ENCODE results near the gene KLF3. TPM values are rescaled to one million over a fixed set of nuclear protein-coding genes. Genes with fewer than 3 reads are reported as not detected.

The KLF3 gene
- total and polyA plus RNA-seq, 9 of the 15 experiments (the other 6 are each of a cell fraction or from before 2014, with no cell fraction given): 9.9 to 47.2 (median 18.1) TPM

GRCh38 chr4:38668203-38668971 lies 4.4 kb downstream of the KLF3 start:
- H2AFZ ChIP-seq (ENCODE audit: low read depth, low read length): no peak overlapping the region
- H3K27ac ChIP-seq (ENCODE audit: extremely low read depth, low read depth, low read length): peak overlapping the region; percentile 98; the same call in 2 of the 3 replicates
- FAIRE-seq (no peak), ATAC-seq (no peak), DNase-seq (ENCODE audit: extremely low read depth in 1 of 4, low spot score in 3 of 4) (no peak)
- no peaks in the 10 kb centered on the region for H3K9me3 ChIP-seq (replicated peaks; ENCODE audit: control insufficient read depth, insufficient read depth, low read depth, low read length)
- WGBS (ENCODE audit: insufficient coverage, low coverage, missing lambda C conversion rate): 5% methylated on average over 2 of the region's 2 CpGs
- peak overlapping the region in 1 of 2 experiments; percentile 91; a peak in 2 of 4 replicates for H3K9ac ChIP-seq (ENCODE audit: insufficient read depth in 1 of 2, low read depth in 2 of 2, low read length in 2 of 2)
- in situ Hi-C loops (cut with MboI): no loop called here
- no TSS peak for BruUV-seq (replicated peaks)
- POLR2A ChIA-PET: interaction anchor here (0.9 to 1.3 kb wide), 2 partner anchors 209 to 350 kb away, joined by 3 read pairs; no protein-coding TSS in a partner anchor
- CTCF ChIA-PET (ENCODE audit: low intra/inter-chr PET ratio): interaction anchor here (0.6 kb wide), 1 partner anchor 996 kb away, joined by 3 read pairs; no protein-coding TSS in a partner anchor
- H3K4me2 ChIP-seq (ENCODE audit: insufficient read depth, low read length): peak overlapping the region; percentile 64; the same call in 1 of the 2 replicates
- peaks cover 96% of the 10 kb centered on the region for H3K79me2 ChIP-seq (ENCODE audit: control insufficient read depth, insufficient read depth, low read length)
- H4K20me1 ChIP-seq (replicated peaks; ENCODE audit: control insufficient read depth, insufficient read depth, low read length): peaks cover 9% of the 10 kb centered on the region; the same call in 1 of the 2 replicates
- H3K4me3 ChIP-seq: no peak overlapping the region
- peaks cover 29 to 54% of the 10 kb centered on the region in 2 experiments for H3K4me1 ChIP-seq (replicated peaks in 1 of 2; ENCODE audit: control insufficient read depth in 2 of 2, insufficient read depth in 2 of 2, low read length in 2 of 2)
- intact Hi-C loops (cut with micrococcal nuclease): loop anchor here (5.0 kb wide), 1 partner anchor 286 kb away; no protein-coding TSS in a partner anchor
- H3K27me3 ChIP-seq (ENCODE audit: control insufficient read depth in 2 of 2, insufficient read depth in 2 of 2, low read length in 2 of 2): no peaks in the 10 kb centered on the region
- H3K36me3 ChIP-seq (ENCODE audit: control insufficient read depth, insufficient read depth, low read length): peaks cover 31% of the 10 kb centered on the region
- no peaks in the 10 kb centered on the region for H3K9me1 ChIP-seq (ENCODE audit: control insufficient read depth, insufficient read depth, low read length)
- TF ChIP-seq ELK1 (CRISPR knock-in tag; IDR thresholded peaks at IDR 0.05) (no peak), ZNF436 (CRISPR knock-in tag; IDR thresholded peaks at IDR 0.05) (no peak), KLF16 (IDR thresholded peaks at IDR 0.05) (no peak), SETDB1 (IDR thresholded peaks at IDR 0.05; ENCODE audit: low read length) (no peak), ZNF583 (CRISPR knock-in tag; IDR thresholded peaks at IDR 0.05) (no peak), CREB3L1 (IDR thresholded peaks at IDR 0.05; ENCODE audit: borderline replicate concordance, low read depth) (no peak), ZBTB1 (CRISPR knock-in tag; IDR thresholded peaks at IDR 0.05; ENCODE audit: borderline replicate concordance, low read depth) (no peak), THAP7 (CRISPR knock-in tag; IDR thresholded peaks at IDR 0.05) (no peak), GTF2A2 (tag; IDR thresholded peaks at IDR 0.05) (no peak), ZNF512 (tag; IDR thresholded peaks at IDR 0.05) (0 out of 2 replicates have a peak, but pooled peaks have one; percentile 20), KAT2B (IDR thresholded peaks at IDR 0.05; ENCODE audit: low read depth, low read length) (no peak), DACH1 (IDR thresholded peaks at IDR 0.05; ENCODE audit: partially characterized antibody) (no peak), MAFF (IDR thresholded peaks at IDR 0.05; ENCODE audit: low read length) (0 out of 2 replicates have a peak, but pooled peaks have one; percentile 17), HDAC8 (tag; IDR thresholded peaks at IDR 0.05) (no peak), ZNF280A (IDR thresholded peaks at IDR 0.05; ENCODE audit: low read depth, partially characterized antibody) (no peak)

All from K562 (cell line).